GM23338 (cell line): Measurements from ENCODE around the gene PBX3.

Experiments
- CREB1 ChIP-seq: fragments of 250-450 bp; sonication (Bioruptor Pico); IDR thresholded peaks from 2 replicates; pipeline ENCODE4 v1.5.0; 2020; ENCODE audit warnings: low read depth, mild to moderate bottlenecking, moderate library complexity
- CTCF ChIP-seq, 2 experiments: fragments of 200-600 bp in 1 of 2; sonication (generic) in 1 of 2; conservative IDR thresholded peaks; 2 replicates each; pipeline versions ENCODE4 v1.5.1 to v1.6.1; 2016 to 2017; ENCODE audit warnings: antibody characterized with exemption in 2 of 2, low read depth in 2 of 2, mild to moderate bottlenecking in 2 of 2, moderate library complexity in 1 of 2
- EZH2 ChIP-seq: fragments of 200-600 bp; sonication (generic); IDR thresholded peaks from one replicate; pipeline ENCODE4 v1.8.0; 2017; ENCODE audit warnings: antibody characterized with exemption, mild to moderate bottlenecking, low read depth; ENCODE audit not compliant: unreplicated experiment
- EZH2phosphoT487 ChIP-seq: fragments of 200-600 bp; sonication (generic); IDR thresholded peaks from one replicate; pipeline ENCODE4 v1.8.1; 2018; ENCODE audit warnings: antibody characterized with exemption; ENCODE audit not compliant: unreplicated experiment
- JUNB ChIP-seq: IDR thresholded peaks from one replicate; pipeline ENCODE4 v1.6.1; 2016; ENCODE audit warnings: antibody characterized with exemption; ENCODE audit not compliant: unreplicated experiment
- NANOG ChIP-seq: IDR thresholded peaks from 2 replicates; pipeline ENCODE4 v1.6.1; 2016; ENCODE audit warnings: antibody characterized with exemption, borderline replicate concordance
- POLR2AphosphoS5 ChIP-seq: IDR thresholded peaks from 2 replicates; pipeline ENCODE4 v1.6.1; 2016; ENCODE audit warnings: antibody characterized with exemption, low read depth
- STAT1 ChIP-seq: IDR thresholded peaks from one replicate; pipeline ENCODE4 v1.6.1; 2016; ENCODE audit warnings: antibody characterized with exemption; ENCODE audit not compliant: unreplicated experiment
- ZNF114 ChIP-seq: fragments of 250-450 bp; sonication (Bioruptor Pico); IDR thresholded peaks from 2 replicates; pipeline ENCODE4 v1.5.0; 2020; ENCODE audit warnings: mild to moderate bottlenecking, moderate library complexity
- ZNF331 ChIP-seq: fragments of 250-450 bp; sonication (Bioruptor Pico); IDR thresholded peaks from 2 replicates; pipeline ENCODE4 v1.5.0; 2020; ENCODE audit warnings: low read depth, mild to moderate bottlenecking, moderate library complexity
- ZNF462 ChIP-seq: fragments of 250-450 bp; sonication (Bioruptor Pico); IDR thresholded peaks from 2 replicates; pipeline ENCODE4 v1.5.0; 2020; ENCODE audit warnings: mild to moderate bottlenecking, moderate library complexity
- TF ChIP-seq, protein P1 (sequence below): IDR thresholded peaks from one replicate; pipeline ENCODE4 v1.6.1; 2018; ENCODE audit warnings: antibody characterized with exemption; ENCODE audit not compliant: unreplicated experiment
- TF ChIP-seq, protein P2 (sequence below): IDR thresholded peaks from 2 replicates; pipeline ENCODE4 v1.6.1; 2016; ENCODE audit warnings: antibody characterized with exemption

- TF ChIP-seq CREB1 (CRISPR knock-in tag) (no peak), EZH2 (no peak), CTCF (conservative IDR thresholded peaks at IDR 0.05; ENCODE audit: low read depth in 2 of 2) (no peak), POLR2AphosphoS5 (no peak), EZH2phosphoT487 (no peak), JUNB (no peak), STAT1 (no peak), ZNF114 (CRISPR knock-in tag) (no peak), NANOG (no peak), ZNF331 (no peak), ZNF462 (CRISPR knock-in tag) (no peak)
- TF ChIP-seq, protein P1, sequence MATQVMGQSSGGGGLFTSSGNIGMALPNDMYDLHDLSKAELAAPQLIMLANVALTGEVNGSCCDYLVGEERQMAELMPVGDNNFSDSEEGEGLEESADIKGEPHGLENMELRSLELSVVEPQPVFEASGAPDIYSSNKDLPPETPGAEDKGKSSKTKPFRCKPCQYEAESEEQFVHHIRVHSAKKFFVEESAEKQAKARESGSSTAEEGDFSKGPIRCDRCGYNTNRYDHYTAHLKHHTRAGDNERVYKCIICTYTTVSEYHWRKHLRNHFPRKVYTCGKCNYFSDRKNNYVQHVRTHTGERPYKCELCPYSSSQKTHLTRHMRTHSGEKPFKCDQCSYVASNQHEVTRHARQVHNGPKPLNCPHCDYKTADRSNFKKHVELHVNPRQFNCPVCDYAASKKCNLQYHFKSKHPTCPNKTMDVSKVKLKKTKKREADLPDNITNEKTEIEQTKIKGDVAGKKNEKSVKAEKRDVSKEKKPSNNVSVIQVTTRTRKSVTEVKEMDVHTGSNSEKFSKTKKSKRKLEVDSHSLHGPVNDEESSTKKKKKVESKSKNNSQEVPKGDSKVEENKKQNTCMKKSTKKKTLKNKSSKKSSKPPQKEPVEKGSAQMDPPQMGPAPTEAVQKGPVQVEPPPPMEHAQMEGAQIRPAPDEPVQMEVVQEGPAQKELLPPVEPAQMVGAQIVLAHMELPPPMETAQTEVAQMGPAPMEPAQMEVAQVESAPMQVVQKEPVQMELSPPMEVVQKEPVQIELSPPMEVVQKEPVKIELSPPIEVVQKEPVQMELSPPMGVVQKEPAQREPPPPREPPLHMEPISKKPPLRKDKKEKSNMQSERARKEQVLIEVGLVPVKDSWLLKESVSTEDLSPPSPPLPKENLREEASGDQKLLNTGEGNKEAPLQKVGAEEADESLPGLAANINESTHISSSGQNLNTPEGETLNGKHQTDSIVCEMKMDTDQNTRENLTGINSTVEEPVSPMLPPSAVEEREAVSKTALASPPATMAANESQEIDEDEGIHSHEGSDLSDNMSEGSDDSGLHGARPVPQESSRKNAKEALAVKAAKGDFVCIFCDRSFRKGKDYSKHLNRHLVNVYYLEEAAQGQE = no peak
- TF ChIP-seq, protein P2, sequence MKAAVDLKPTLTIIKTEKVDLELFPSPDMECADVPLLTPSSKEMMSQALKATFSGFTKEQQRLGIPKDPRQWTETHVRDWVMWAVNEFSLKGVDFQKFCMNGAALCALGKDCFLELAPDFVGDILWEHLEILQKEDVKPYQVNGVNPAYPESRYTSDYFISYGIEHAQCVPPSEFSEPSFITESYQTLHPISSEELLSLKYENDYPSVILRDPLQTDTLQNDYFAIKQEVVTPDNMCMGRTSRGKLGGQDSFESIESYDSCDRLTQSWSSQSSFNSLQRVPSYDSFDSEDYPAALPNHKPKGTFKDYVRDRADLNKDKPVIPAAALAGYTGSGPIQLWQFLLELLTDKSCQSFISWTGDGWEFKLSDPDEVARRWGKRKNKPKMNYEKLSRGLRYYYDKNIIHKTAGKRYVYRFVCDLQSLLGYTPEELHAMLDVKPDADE = no peak
These were observed 3.4 kb downstream of the PBX3 start for GRCh38 chr9:125750627-125751011.
